Suprapubic skin (tissue), 4 donors: ENCODE measurements around the gene PTBP3.

Source experiments
- CTCF ChIP-seq, 2 donors: fragments of 200-600 bp in 1 of 2; fragments of 450-650 bp in 1 of 2; sonication (generic) in 1 of 2; IDR thresholded peaks; one replicate each; pipeline ENCODE4 v1.5.1; 2016 to 2019; ENCODE audit warnings: antibody characterized with exemption in 2 of 2, mild to moderate bottlenecking in 1 of 2, moderate library complexity in 1 of 2
- EP300 ChIP-seq: sonication (generic); formaldehyde crosslinking; IDR thresholded peaks from one replicate; pipeline ENCODE4 v1.6.1; 2017; ENCODE audit warnings: antibody characterized with exemption
- POLR2A ChIP-seq, 2 donors: fragments of 450-650 bp; IDR thresholded peaks; one replicate each; pipeline ENCODE4 v1.6.1; 2017; ENCODE audit warnings: antibody characterized with exemption in 2 of 2, mild to moderate bottlenecking in 2 of 2, moderate library complexity in 2 of 2
- POLR2AphosphoS5 ChIP-seq, 3 donors: sonication (generic); formaldehyde crosslinking; IDR thresholded peaks; one replicate each; pipeline ENCODE4 v1.6.1; 2017; ENCODE audit warnings: antibody characterized with exemption in 3 of 3

- TF ChIP-seq CTCF (IDR thresholded peaks at IDR 0.05) (no peak), EP300 (no peak), POLR2AphosphoS5 (IDR thresholded peaks at IDR 0.05) (no peak), POLR2A (IDR thresholded peaks at IDR 0.05) (no peak)
These were observed 33.2 kb upstream of the PTBP3 start for GRCh38 chr9:112366591-112366990.
